HepG2 (cell line): ENCODE results near the gene CAPG. TPM values are rescaled to one million over a fixed set of nuclear protein-coding genes. Genes with fewer than 3 reads are reported as not detected.

ENCODE experiments used
- ATAC-seq: fragments of 200-7000 bp; cut with Tn5 transposase; 3 replicates; pipeline ENCODE4 v1.9.1; 2020; ENCODE audit warnings: mild to moderate bottlenecking, moderate library complexity
- BruUV-seq: library from RNA; stranded (reverse); fragments of 400-500 nt; replicated peaks from 2 replicates; lab custom pipeline; 2021; lab: Mats Ljungman, UMichigan
- CTCF ChIA-PET: fragments of 300-600 bp; formaldehyde crosslinking; extraction: SDS; loops from one replicate; lab custom pipeline; 2021; ENCODE audit warnings: low total read pairs, inconsistent platforms, low intra/inter-chr PET ratio; lab: Yijun Ruan, JAX
- POLR2A ChIA-PET: fragments of 350-600 bp; sonication (Branson Sonifier 250); formaldehyde crosslinking; loops from one replicate; lab custom pipeline; 2020; ENCODE audit warnings: antibody characterized with exemption, inconsistent platforms; lab: Yijun Ruan, JAX
- DNase-seq: peaks from one replicate; pipeline ENCODE4 v3.0.0-alpha.2; 2015; ENCODE audit warnings: low spot score
- FAIRE-seq: peaks from 3 replicates; lab custom pipeline; 2011; peaks lifted over from hg19 to GRCh38; lab: Jason Lieb, UNC
- H2AFZ ChIP-seq: one replicate; pipeline ENCODE4 v1.6.1; 2011; ENCODE audit warnings: low read length, inconsistent platforms
- H3K27ac ChIP-seq: fragments of 300-600 bp; 3 replicates; pipeline ENCODE4 v1.8.0; 2011; ENCODE audit warnings: mixed run types, mild to moderate bottlenecking, mixed read lengths, low read length, inconsistent platforms; ENCODE audit not compliant: insufficient read depth; ENCODE audit errors: extremely low read length
- H3K27me3 ChIP-seq, 2 experiments: fragments of 200-600 bp in 1 of 2; 2 replicates in 1 of 2; 3 replicates in 1 of 2; pipeline versions ENCODE4 v1.6.0 to v1.8.0; 2011; ENCODE audit warnings: low read length in 2 of 2, mild to moderate bottlenecking in 2 of 2, moderate library complexity in 2 of 2, inconsistent platforms in 1 of 2; ENCODE audit not compliant: insufficient read depth in 2 of 2, control insufficient read depth in 1 of 2
- H3K36me3 ChIP-seq, 2 experiments: fragments of 200-600 bp in 1 of 2; replicated peaks in 1 of 2; 2 replicates in 1 of 2; 3 replicates in 1 of 2; pipeline versions ENCODE4 v1.5.1 to v1.8.0; 2011; ENCODE audit warnings: low read length in 2 of 2, inconsistent platforms in 1 of 2; ENCODE audit not compliant: insufficient read depth in 2 of 2, control insufficient read depth in 1 of 2
- H3K4me1 ChIP-seq: 2 replicates; pipeline ENCODE4 v1.5.1; 2012; ENCODE audit warnings: low read length, inconsistent platforms; ENCODE audit not compliant: insufficient read depth
- H3K4me2 ChIP-seq: 2 replicates; pipeline ENCODE4 v1.6.0; 2011; ENCODE audit warnings: low read depth, low read length, inconsistent platforms
- H3K4me3 ChIP-seq, 3 experiments: fragments of 200-600 bp in 1 of 3; sonication (generic), shearing (Covaris generic) in 1 of 3; replicated peaks in 1 of 3; 2 replicates each; pipeline ENCODE4 v1.5.1; 2011 to 2016; ENCODE audit warnings: low read length in 3 of 3, inconsistent platforms in 2 of 3, low read depth in 2 of 3, mild to moderate bottlenecking in 2 of 3, control low read depth in 1 of 3, mixed read lengths in 1 of 3; ENCODE audit not compliant: insufficient read depth in 1 of 3
- H3K79me2 ChIP-seq: one replicate; pipeline ENCODE4 v1.6.1; 2011; ENCODE audit warnings: low read length, inconsistent platforms; ENCODE audit not compliant: insufficient read depth
- H3K9ac ChIP-seq: 2 replicates; pipeline ENCODE4 v1.6.0; 2011; ENCODE audit warnings: mild to moderate bottlenecking, low read depth, low read length, inconsistent platforms; ENCODE audit not compliant: insufficient read depth
- H3K9me3 ChIP-seq: 2 replicates; pipeline ENCODE4 v1.5.1; 2012; ENCODE audit warnings: mild to moderate bottlenecking, low read length
- H4K20me1 ChIP-seq: 2 replicates; pipeline ENCODE4 v1.6.0; 2011; ENCODE audit warnings: inconsistent platforms, mild to moderate bottlenecking, low read length, moderate library complexity; ENCODE audit not compliant: insufficient read depth
- ATF4 ChIP-seq, 2 experiments: fragments of 450-650 bp in 1 of 2; sonication (generic) in 1 of 2; formaldehyde crosslinking; IDR thresholded peaks; 2 replicates each; pipeline versions ENCODE4 v1.5.0 to v1.8.0; 2020 to 2022; ENCODE audit warnings: mild to moderate bottlenecking in 1 of 2, missing genetic modification reagents in 1 of 2
- CEBPG ChIP-seq: IDR thresholded peaks from 2 replicates; pipeline ENCODE4 v1.6.1; 2016
- FOXA3 ChIP-seq: IDR thresholded peaks from 2 replicates; pipeline ENCODE4 v1.6.1; 2016; ENCODE audit warnings: missing genetic modification reagents, missing compliant biosample characterization
- FOXK1 ChIP-seq: sonication (generic); formaldehyde crosslinking; IDR thresholded peaks from 2 replicates; pipeline ENCODE4 v1.4.0; 2020; ENCODE audit warnings: low read depth, missing genetic modification reagents, borderline replicate concordance
- HIVEP1 ChIP-seq: sonication (generic); formaldehyde crosslinking; IDR thresholded peaks from 2 replicates; pipeline ENCODE4 v1.4.0; 2020; ENCODE audit warnings: mild to moderate bottlenecking, missing genetic modification reagents
- MZF1 ChIP-seq: sonication (generic); formaldehyde crosslinking; IDR thresholded peaks from 2 replicates; pipeline ENCODE4 v1.8.1; 2023; ENCODE audit warnings: mild to moderate bottlenecking, missing genetic modification reagents, borderline replicate concordance
- NFKBIZ ChIP-seq: IDR thresholded peaks from 2 replicates; pipeline ENCODE4 v1.6.1; 2018; ENCODE audit warnings: missing genetic modification reagents, missing compliant biosample characterization
- REPIN1 ChIP-seq: sonication (generic); formaldehyde crosslinking; IDR thresholded peaks from 2 replicates; pipeline ENCODE4 v1.8.0; 2022; ENCODE audit warnings: missing genetic modification reagents, low read depth, mild to moderate bottlenecking, borderline replicate concordance
- TAF1 ChIP-seq: sonication (generic); formaldehyde crosslinking; IDR thresholded peaks from 2 replicates; pipeline ENCODE4 v1.4.0; 2020; ENCODE audit warnings: missing genetic modification reagents
- THAP11 ChIP-seq: IDR thresholded peaks from 2 replicates; pipeline ENCODE4 v1.6.1; 2016; ENCODE audit warnings: missing biosample characterization, missing genetic modification reagents
- ZC3H4 ChIP-seq: sonication (generic); formaldehyde crosslinking; IDR thresholded peaks from 2 replicates; pipeline ENCODE4 v1.4.0; 2020; ENCODE audit warnings: missing genetic modification reagents, borderline replicate concordance
- ZFX ChIP-seq: sonication (generic); formaldehyde crosslinking; IDR thresholded peaks from 2 replicates; pipeline ENCODE4 v1.4.0; 2020; ENCODE audit warnings: mild to moderate bottlenecking, low read depth, missing genetic modification reagents, moderate library complexity
- ZFY ChIP-seq: sonication (generic); formaldehyde crosslinking; IDR thresholded peaks from 2 replicates; pipeline ENCODE4 v1.4.0; 2020; ENCODE audit warnings: missing genetic modification reagents
- ZNF12 ChIP-seq: sonication (generic); formaldehyde crosslinking; IDR thresholded peaks from 2 replicates; pipeline ENCODE4 v1.5.0; 2020; ENCODE audit warnings: missing genetic modification reagents
- ZNF207 ChIP-seq: fragments of 450-650 bp; IDR thresholded peaks from 2 replicates; pipeline ENCODE4 v1.6.1; 2016; ENCODE audit warnings: antibody characterized with exemption, borderline replicate concordance
- ZNF326 ChIP-seq: sonication (generic); formaldehyde crosslinking; IDR thresholded peaks from 2 replicates; pipeline ENCODE4 v1.4.0; 2020; ENCODE audit warnings: missing genetic modification reagents, borderline replicate concordance
- WGBS: methylation state at CpG from one replicate; pipeline ENCODE4 v1.1.6; 2017; ENCODE audit warnings: low lambda C conversion rate; 5-methylcytosine and 5-hydroxymethylcytosine counted together
- in situ Hi-C: cut with HindIII; loops from 2 replicates; pipeline ENCODE4 v1.10.0; 2017; ENCODE audit warnings: low pct_unique_long_range_greater_than_20kb; ENCODE audit not compliant: extremely low pct_ligation_motif_present
- intact Hi-C: fragments of 100-400 bp; cut with micrococcal nuclease; formaldehyde crosslinking; loops from one replicate; pipeline ENCODE4 v1.10.0; 2022; ENCODE audit not compliant: unreplicated experiment
- polyA plus RNA-seq, 8 experiments: library from polyadenylated mRNA; depleted of rRNA in 3 of 8; stranded (reverse) in 7 of 8; unstranded in 1 of 8; fragments of >200 nt; fragmentation: Illumina TruSeq in 4 of 8; extraction: Trizol in 4 of 8; gene quantifications; 2 replicates each; pipeline versions ENCODE4 v1.2.1 to v1.2.3, GENCODE V29; 2011 to 2016; ENCODE audit warnings: low read depth in 4 of 8, missing spikeins in 1 of 8, mixed read lengths in 1 of 8; ENCODE audit not compliant: insufficient read depth in 1 of 8
- total RNA-seq, 5 experiments: library from RNA; depleted of rRNA; stranded (reverse); fragments of >200 nt; fragmentation: Illumina TruSeq; extraction: Trizol; gene quantifications; 2 replicates each; pipeline ENCODE4 v1.2.3, GENCODE V29; 2016; ENCODE audit warnings: low read depth in 1 of 5

CAPG gene
- total and polyA plus RNA-seq, 2 of the 13 experiments (the other 11 are each of a cell fraction or from before 2014, with no cell fraction given): 12.7 to 18.2 TPM

- TF ChIP-seq REPIN1 (CRISPR knock-in tag): 0 out of 2 replicates have a peak, but pooled peaks have one; percentile 6
Measured at GRCh38 chr2:85446296-85447221, 36.4 kb upstream of the CAPG start (continued).

DNA sequence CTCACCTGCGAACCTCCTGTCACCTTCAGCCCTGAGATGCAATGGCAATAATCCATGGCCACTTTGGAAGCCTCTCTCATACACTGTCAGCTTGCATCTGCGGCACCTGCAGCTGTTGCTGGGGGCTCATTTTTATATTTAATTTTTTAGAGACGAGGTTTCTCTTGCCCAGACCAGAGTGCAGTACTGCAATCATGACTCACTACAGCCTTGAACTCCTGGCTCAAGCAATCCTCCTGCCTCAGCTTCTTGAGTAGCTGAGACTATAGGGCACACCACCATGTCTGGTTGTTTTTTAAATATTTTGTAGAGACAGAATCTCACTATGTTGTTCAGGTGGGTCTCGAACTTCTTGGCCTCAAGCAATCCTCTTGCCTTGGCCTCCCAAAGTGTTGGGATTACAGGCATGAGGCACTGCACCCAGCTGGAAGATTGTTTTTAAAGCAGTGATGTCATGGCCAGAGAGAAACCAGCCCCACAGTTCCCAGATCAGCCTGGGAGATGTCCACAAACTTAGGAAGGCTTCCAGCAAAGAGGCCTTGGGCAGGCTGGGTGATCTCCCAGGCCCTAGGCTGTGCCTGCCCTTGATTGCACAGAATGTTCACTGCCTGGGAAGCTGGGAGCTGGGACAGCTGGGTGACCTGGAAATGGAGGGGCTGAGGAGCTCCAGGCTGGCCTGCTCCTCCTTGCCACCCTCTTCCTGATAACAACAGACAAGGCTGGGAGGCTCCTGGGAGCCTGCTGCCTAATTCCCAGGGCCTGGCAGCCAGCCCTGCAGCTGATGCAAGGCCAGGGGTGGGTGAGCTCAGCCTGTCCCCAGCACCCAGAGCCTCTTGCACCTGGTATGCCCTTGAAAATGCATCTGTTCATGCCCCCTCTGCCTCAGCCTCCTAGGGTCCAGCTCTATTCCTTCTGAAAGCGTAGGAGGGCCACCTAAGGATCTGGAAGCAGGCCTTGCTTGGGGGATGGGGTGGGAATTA lies 35.4 kb upstream of the CAPG start:
- Histone ChIP-seq H3K9me3 (no peaks in the 10 kb centered on the region), H3K4me2 (peak overlapping the region; percentile 1; the same call in 1 of the 2 replicates), H4K20me1 (no peaks in the 10 kb centered on the region), H3K79me2 (no peaks in the 10 kb centered on the region), H3K4me1 (peaks cover 32% of the 10 kb centered on the region), H3K36me3 (no peaks in the 10 kb centered on the region), H3K4me3 (no peak overlapping the region), H3K27me3 (peaks cover 0 to 10% of the 10 kb centered on the region in 2 experiments; a peak in 1 of 5 replicates), H2AFZ (no peak overlapping the region), H3K9ac (no peak overlapping the region), H3K27ac (no peak overlapping the region)
- POLR2A ChIA-PET: interaction anchor here (0.8 to 3.7 kb wide), 13 partner anchors 9 to 116 kb away, joined by 3 to 37 read pairs (median 4); partner anchors contain the start of genes ELMOD3, GGCX, MAT2A and RETSAT
- DNase-seq (no peak), ATAC-seq (peak; percentile 46), FAIRE-seq (no peak)
- WGBS: 78% methylated on average over 5 of the region's 5 CpGs
- CTCF ChIA-PET: no interaction called here
- no TSS peak for BruUV-seq
- in situ Hi-C loops: no loop called here
- intact Hi-C loops: no loop called here
- TF ChIP-seq TAF1 (peak; percentile 31; the same call in 1 of the 2 replicates), THAP11 (CRISPR knock-in tag) (peak; percentile 65), MZF1 (CRISPR knock-in tag) (no peak), ZFY (CRISPR knock-in tag) (peak; percentile 36; the same call in 1 of the 2 replicates), HIVEP1 (CRISPR knock-in tag) (peak; percentile 44; the same call in 1 of the 2 replicates), CEBPG (CRISPR knock-in tag) (peak; percentile 95), FOXA3 (peak; percentile 31; the same call in 1 of the 2 replicates), ZC3H4 (peak; percentile 16; the same call in 1 of the 2 replicates), ZNF207 (no peak), ZNF12 (CRISPR knock-in tag) (peak; percentile 16; the same call in 1 of the 2 replicates), ATF4 (CRISPR knock-in tag; IDR thresholded peaks at IDR 0.05) (peak in 1 of 2 experiments; percentile 100; a peak in 2 of 4 replicates), FOXK1 (CRISPR knock-in tag) (0 out of 2 replicates have a peak, but pooled peaks have one; percentile 30), ZNF326 (CRISPR knock-in tag) (no peak), NFKBIZ (0 out of 2 replicates have a peak, but pooled peaks have one; percentile 14), ZFX (peak; percentile 32; the same call in 1 of the 2 replicates)
